HFF-Myc (cell line): Measurements from ENCODE around the gene NAA40.

Experiments used
- DNase-seq: peaks from one replicate; pipeline ENCODE4 v3.0.0-alpha.2; 2011; ENCODE audit warnings: low read depth; ENCODE audit errors: extremely low read depth
- H3K4me3 ChIP-seq: replicated peaks from 2 replicates; pipeline ENCODE4 v1.5.1; 2011; ENCODE audit warnings: low read depth, mild to moderate bottlenecking, control low read depth, low read length
- CTCF ChIP-seq: IDR thresholded peaks from 2 replicates; pipeline ENCODE4 v1.5.1; 2012; ENCODE audit warnings: mild to moderate bottlenecking, low read depth, low read length, control low read depth; ENCODE audit errors: missing control alignments

The NAA40 gene

GRCh38 chr11:63911876-63912275 is 26.9 kb upstream of the NAA40 start:
- no peak for TF ChIP-seq CTCF
- no peak overlapping the region for H3K4me3 ChIP-seq
- DNase-seq: no peak

- no peak overlapping the region for H3K4me3 ChIP-seq
- TF ChIP-seq CTCF: peak; percentile 4
- no peak for DNase-seq
Measured at GRCh38 chr11:63912678-63913077, 26.1 kb upstream of the NAA40 start.

- H3K4me3 ChIP-seq: peak overlapping the region; percentile 76
- no peak for TF ChIP-seq CTCF
- DNase-seq: no peak
Measured at GRCh38 chr11:63913866-63914830, 24.7 kb upstream of the NAA40 start.

GRCh38 chr11:63914896-63915691 is 23.7 kb upstream of the NAA40 start:
- no peak for DNase-seq
- TF ChIP-seq CTCF: no peak
- H3K4me3 ChIP-seq: peak overlapping the region; percentile 76

GRCh38 chr11:63915961-63916836 is 22.6 kb upstream of the NAA40 start:
- peak; percentile 62 for TF ChIP-seq CTCF
- peak overlapping the region; percentile 76 for H3K4me3 ChIP-seq
- DNase-seq: no peak

- DNase-seq: no peak
- no peak for TF ChIP-seq CTCF
- peak within 1 kb of the TSS; percentile 76 for H3K4me3 ChIP-seq
Measured at GRCh38 chr11:63916837-63917691, 21.7 kb upstream of the NAA40 start, which contains the start of gene RCOR2. RCOR2 (minus strand) TSS chr11:63917164; CDS start chr11:63916456, 708 bp downstream.
